H9 (cell line): Measurements from ENCODE around the gene FSTL1. TPM values are rescaled to one million over a fixed set of nuclear protein-coding genes. Genes with fewer than 3 reads are reported as not detected.

Experiments used
- DNase-seq: peaks from one replicate; pipeline ENCODE4 v3.0.0-alpha.2; 2017
- H2AFZ ChIP-seq: one replicate; pipeline ENCODE4 v1.6.1; 2013; ENCODE audit warnings: mild to moderate bottlenecking, low read length, control low read depth, moderate library complexity
- H2AK5ac ChIP-seq: 2 replicates; pipeline ENCODE4 v1.6.1; 2013; ENCODE audit warnings: low read length, control low read depth, mixed read lengths; ENCODE audit not compliant: insufficient read length
- H2BK120ac ChIP-seq: one replicate; pipeline ENCODE4 v1.6.1; 2013; ENCODE audit warnings: low read depth, mild to moderate bottlenecking, low read length, control low read depth, inconsistent platforms; ENCODE audit not compliant: poor library complexity, severe bottlenecking
- H2BK12ac ChIP-seq: 2 replicates; pipeline ENCODE4 v1.6.1; 2013; ENCODE audit warnings: low read length, control low read depth, mixed read lengths, low read depth; ENCODE audit not compliant: insufficient read length
- H2BK15ac ChIP-seq: 2 replicates; pipeline ENCODE4 v1.6.1; 2013; ENCODE audit warnings: low read depth, low read length, control low read depth
- H2BK20ac ChIP-seq: one replicate; pipeline ENCODE4 v1.6.1; 2013; ENCODE audit warnings: low read depth, mild to moderate bottlenecking, low read length, control low read depth, inconsistent platforms; ENCODE audit not compliant: poor library complexity, severe bottlenecking
- H2BK5ac ChIP-seq: 2 replicates; pipeline ENCODE4 v1.6.1; 2013; ENCODE audit warnings: low read length, control low read depth, mixed read lengths; ENCODE audit not compliant: insufficient read length
- H3K14ac ChIP-seq: 2 replicates; pipeline ENCODE4 v1.6.1; 2013; ENCODE audit warnings: low read length, control low read depth; ENCODE audit not compliant: insufficient read depth
- H3K18ac ChIP-seq: 2 replicates; pipeline ENCODE4 v1.6.1; 2013; ENCODE audit warnings: low read depth, mild to moderate bottlenecking, mixed read lengths, low read length, control low read depth; ENCODE audit not compliant: insufficient read length
- H3K23ac ChIP-seq: 2 replicates; pipeline ENCODE4 v1.6.1; 2013; ENCODE audit warnings: low read length, control low read depth, mixed read lengths, low read depth; ENCODE audit not compliant: insufficient read length
- H3K23me2 ChIP-seq: 2 replicates; pipeline ENCODE4 v1.6.1; 2013; ENCODE audit warnings: low read depth, mild to moderate bottlenecking, mixed read lengths, low read length, control low read depth; ENCODE audit not compliant: insufficient read length, poor library complexity, severe bottlenecking
- H3K27ac ChIP-seq: 2 replicates; pipeline ENCODE4 v1.5.1; 2013; ENCODE audit warnings: low read length, control low read depth, mixed read lengths, low read depth; ENCODE audit not compliant: insufficient read length
- H3K27me3 ChIP-seq: 2 replicates; pipeline ENCODE4 v1.6.1; 2013; ENCODE audit warnings: low read length, control low read depth, inconsistent platforms; ENCODE audit not compliant: insufficient read depth
- H3K4ac ChIP-seq: 2 replicates; pipeline ENCODE4 v1.6.1; 2013; ENCODE audit warnings: low read depth, mild to moderate bottlenecking, control low read depth, inconsistent platforms, low read length, moderate library complexity
- H3K4me1 ChIP-seq: 2 replicates; pipeline ENCODE4 v1.6.1; 2013; ENCODE audit warnings: low read length, control low read depth, inconsistent platforms; ENCODE audit not compliant: insufficient read depth
- H3K4me2 ChIP-seq: 2 replicates; pipeline ENCODE4 v1.6.1; 2013; ENCODE audit warnings: low read length, control low read depth, mixed read lengths; ENCODE audit not compliant: insufficient read length, insufficient read depth
- H3K56ac ChIP-seq: 2 replicates; pipeline ENCODE4 v1.6.1; 2013; ENCODE audit warnings: low read depth, mild to moderate bottlenecking, mixed read lengths, low read length, control low read depth; ENCODE audit not compliant: insufficient read length
- H3K79me1 ChIP-seq: 2 replicates; pipeline ENCODE4 v1.6.1; 2013; ENCODE audit warnings: low read depth, mild to moderate bottlenecking, moderate library complexity, low read length, control low read depth, inconsistent platforms; ENCODE audit not compliant: insufficient read depth, poor library complexity, severe bottlenecking
- H3K79me2 ChIP-seq: 2 replicates; pipeline ENCODE4 v1.6.1; 2013; ENCODE audit warnings: low read length, control low read depth, inconsistent platforms; ENCODE audit not compliant: insufficient read depth
- H3K9ac ChIP-seq: 2 replicates; pipeline ENCODE4 v1.6.1; 2013; ENCODE audit warnings: low read length, control low read depth, mixed read lengths; ENCODE audit not compliant: insufficient read length; ENCODE audit errors: extremely low read depth
- H3K9me3 ChIP-seq: one replicate; pipeline ENCODE4 v1.6.1; 2013; ENCODE audit warnings: low read depth, low read length, inconsistent platforms; ENCODE audit not compliant: control insufficient read depth
- H3T11ph ChIP-seq: one replicate; pipeline ENCODE4 v1.6.1; 2013; ENCODE audit warnings: mild to moderate bottlenecking, low read length, control low read depth, inconsistent platforms
- H4K20me1 ChIP-seq: one replicate; pipeline ENCODE4 v1.6.1; 2013; ENCODE audit not compliant: control insufficient read depth, insufficient read length, insufficient read depth
- H4K5ac ChIP-seq: 2 replicates; pipeline ENCODE4 v1.6.1; 2013; ENCODE audit warnings: low read depth, mild to moderate bottlenecking, mixed read lengths, low read length, control low read depth; ENCODE audit not compliant: insufficient read length
- H4K8ac ChIP-seq: replicated peaks from 2 replicates; pipeline ENCODE4 v1.6.1; 2013; ENCODE audit warnings: low read length, control low read depth, mixed read lengths, low read depth; ENCODE audit not compliant: insufficient read length
- H4K91ac ChIP-seq: 2 replicates; pipeline ENCODE4 v1.6.1; 2013; ENCODE audit warnings: low read depth, mild to moderate bottlenecking, moderate library complexity, mixed read lengths, low read length, control low read depth; ENCODE audit not compliant: insufficient read length
- H3K27ac Mint-ChIP-seq, 3 experiments: 2 replicates in 2 of 3; 3 replicates in 1 of 3; pipeline ENCODE4 v1.8.0; 2020 to 2021; ENCODE audit warnings: mixed read lengths in 3 of 3, mild to moderate bottlenecking in 1 of 3, moderate library complexity in 1 of 3
- H3K27me3 Mint-ChIP-seq: 2 replicates; pipeline ENCODE4 v1.8.0; 2021; ENCODE audit warnings: low read depth, mild to moderate bottlenecking, moderate library complexity, mixed read lengths
- H3K36me3 Mint-ChIP-seq, 3 experiments: 2 replicates in 2 of 3; 3 replicates in 1 of 3; pipeline ENCODE4 v1.8.0; 2020 to 2021; ENCODE audit warnings: low read depth in 3 of 3, mixed read lengths in 3 of 3; ENCODE audit not compliant: insufficient read depth in 1 of 3
- H3K4me1 Mint-ChIP-seq, 2 experiments: 2 replicates each; pipeline ENCODE4 v1.8.0; 2020; ENCODE audit warnings: mixed read lengths in 2 of 2
- H3K4me3 Mint-ChIP-seq, 2 experiments: 2 replicates in 1 of 2; 3 replicates in 1 of 2; pipeline ENCODE4 v1.8.0; 2020 to 2021; ENCODE audit warnings: mild to moderate bottlenecking in 2 of 2, mixed read lengths in 2 of 2, moderate library complexity in 1 of 2
- H3K9me3 Mint-ChIP-seq, 2 experiments: 2 replicates in 1 of 2; 3 replicates in 1 of 2; pipeline ENCODE4 v1.8.0; 2020; ENCODE audit warnings: mild to moderate bottlenecking in 2 of 2, mixed read lengths in 2 of 2, moderate library complexity in 1 of 2
- CTCF ChIP-seq: fragments of 200-600 bp; sonication (generic); conservative IDR thresholded peaks from 3 replicates; pipeline ENCODE4 v1.8.0; 2021; ENCODE audit warnings: antibody characterized with exemption, mild to moderate bottlenecking
- WGBS: extraction: QIAGEN DNeasy Blood & Tissue Kit; methylation state at CpG from one replicate; pipeline ENCODE4 v1.1.7; 2013; ENCODE audit warnings: missing lambda C conversion rate, low lambda C conversion rate, mixed read lengths; ENCODE audit not compliant: insufficient read length; ENCODE audit errors: extremely low coverage; 5-methylcytosine and 5-hydroxymethylcytosine counted together
- total RNA-seq: library from RNA; stranded (reverse); gene quantifications from 2 replicates; pipeline ENCODE4 v1.2.1, GENCODE V29; 2021

Gene FSTL1
- total RNA-seq, 1 experiment from 2014 or later, result 326 TPM

GRCh38 chr3:120473896-120474675, 23.3 kb upstream of the FSTL1 start:
- Histone ChIP-seq H3K79me1 (no peaks in the 10 kb centered on the region), H3K56ac (no peak overlapping the region), H2AK5ac (no peak overlapping the region), H2BK5ac (no peak overlapping the region), H3K4me1 (peaks cover 22% of the 10 kb centered on the region), H3K18ac (no peak overlapping the region), H3T11ph (no peak overlapping the region), H3K23me2 (no peaks in the 10 kb centered on the region), H3K14ac (no peak overlapping the region), H3K79me2 (no peaks in the 10 kb centered on the region), H3K27me3 (no peaks in the 10 kb centered on the region), H3K9ac (no peak overlapping the region), H4K91ac (no peak overlapping the region), H3K4ac (no peak overlapping the region), H2BK120ac (no peak overlapping the region), H2BK12ac (no peak overlapping the region), H3K23ac (no peak overlapping the region), H2BK20ac (no peak overlapping the region), H4K5ac (no peak overlapping the region), H2BK15ac (no peak overlapping the region), H3K9me3 (no peaks in the 10 kb centered on the region), H3K27ac (no peak overlapping the region), H2AFZ (no peak overlapping the region), H4K8ac (no peak overlapping the region), H3K4me2 (no peak overlapping the region), H4K20me1 (no peaks in the 10 kb centered on the region)
- Mint-ChIP-seq H3K4me1 (peaks cover 64 to 65% of the 10 kb centered on the region in 2 experiments), H3K4me3 (no peak overlapping the region), H3K36me3 (peaks cover 2 to 14% (median 4%) of the 10 kb centered on the region in 3 experiments; a peak in 6 of 7 replicates), H3K27ac (no peak overlapping the region), H3K9me3 (peaks cover 7 to 10% of the 10 kb centered on the region in 2 experiments), H3K27me3 (no peaks in the 10 kb centered on the region)
- TF ChIP-seq CTCF, result no peak
- no CpG with 5 or more reads among the region's 3 CpGs for WGBS
- no peak for DNase-seq
